PFSK-1 (cell line): ENCODE results near the gene MORN5.

ENCODE experiments used
- FOXP2 ChIP-seq: optimal IDR thresholded peaks from 2 replicates; pipeline ENCODE3; 2011; ENCODE audit warnings: borderline replicate concordance, control low read depth, inconsistent platforms; ENCODE audit not compliant: insufficient read depth; ENCODE audit errors: extremely low read length, extremely low read depth
- POLR2AphosphoS5 ChIP-seq: IDR thresholded peaks from 2 replicates; pipeline ENCODE4 v1.6.1; 2012; ENCODE audit warnings: low read depth, mild to moderate bottlenecking, control low read depth, low read length, moderate library complexity
- REST ChIP-seq, 2 experiments: IDR thresholded peaks; 2 replicates each; pipeline versions ENCODE4 v1.6.1 to v1.8.0; 2011 to 2012; ENCODE audit warnings: low read depth in 2 of 2, low read length in 2 of 2, control low read depth in 1 of 2, inconsistent platforms in 1 of 2, mild to moderate bottlenecking in 1 of 2, moderate library complexity in 1 of 2; ENCODE audit not compliant: insufficient read depth in 1 of 2
- SIN3A ChIP-seq: IDR thresholded peaks from 2 replicates; pipeline ENCODE4 v1.6.1; 2012; ENCODE audit warnings: mild to moderate bottlenecking, low read length, moderate library complexity, borderline replicate concordance; ENCODE audit not compliant: insufficient read depth
- TAF1 ChIP-seq: IDR thresholded peaks from 2 replicates; pipeline ENCODE4 v1.6.1; 2012; ENCODE audit warnings: low read length, control low read depth, borderline replicate concordance; ENCODE audit not compliant: insufficient read depth

Gene MORN5

GRCh38 chr9:122186301-122186700 is 26.6 kb downstream of the MORN5 start:
- no peak for TF ChIP-seq FOXP2
- TF ChIP-seq POLR2AphosphoS5, result no peak
- no peak for TF ChIP-seq SIN3A
- no peak for TF ChIP-seq REST (IDR thresholded peaks at IDR 0.05; ENCODE audit: insufficient read depth in 1 of 2, low read depth in 2 of 2, low read length in 2 of 2)
- no peak for TF ChIP-seq TAF1

- TF ChIP-seq REST (IDR thresholded peaks at IDR 0.05; ENCODE audit: insufficient read depth in 1 of 2, low read depth in 2 of 2, low read length in 2 of 2) (no peak), TAF1 (no peak), SIN3A (no peak), POLR2AphosphoS5 (no peak), FOXP2 (no peak)
Measured at GRCh38 chr9:122186777-122187470, 27.2 kb downstream of the MORN5 start.

- TF ChIP-seq TAF1 (no peak), SIN3A (no peak), REST (IDR thresholded peaks at IDR 0.05; ENCODE audit: insufficient read depth in 1 of 2, low read depth in 2 of 2, low read length in 2 of 2) (no peak), FOXP2 (no peak), POLR2AphosphoS5 (no peak)
Measured at GRCh38 chr9:122188369-122188768, 28.7 kb downstream of the MORN5 start.

GRCh38 chr9:122190597-122191381 is 31.1 kb downstream of the MORN5 start:
- no peak for TF ChIP-seq FOXP2
- TF ChIP-seq TAF1, result no peak
- TF ChIP-seq SIN3A, result no peak
- no peak for TF ChIP-seq REST (IDR thresholded peaks at IDR 0.05; ENCODE audit: insufficient read depth in 1 of 2, low read depth in 2 of 2, low read length in 2 of 2)
- no peak for TF ChIP-seq POLR2AphosphoS5
